HG03439 (cell line): ENCODE data around the gene IGIP.
A peak's percentile ranks its signal among the peaks of the same experiment; 100 is the strongest.

Experiments
- ATAC-seq: cut with Tn5 transposase; IDR thresholded peaks from one replicate; pipeline ENCODE4 v1.9.1; 2021; ENCODE audit warnings: mild to moderate bottlenecking, moderate library complexity; ENCODE audit not compliant: unreplicated experiment

The IGIP gene

GRCh38 chr5:140125637-140126036 is at the start of gene IGIP:
Gene IGIP, plus strand, starts transcription at chr5:140125937. Its CDS starts 2,540 bp downstream, at chr5:140128477.
- ATAC-seq: no peak

- ATAC-seq: no peak
These were observed 49.6 kb upstream of the IGIP start for GRCh38 chr5:140076142-140076541.

GRCh38 chr5:140076788-140077187 is 48.9 kb upstream of the IGIP start:
- ATAC-seq: no peak

GRCh38 chr5:140083120-140083519 is 42.6 kb upstream of the IGIP start:
- ATAC-seq: no peak

- ATAC-seq: no peak
These were observed 42.1 kb upstream of the IGIP start for GRCh38 chr5:140083650-140084049.

- no peak for ATAC-seq
These were observed 41.2 kb upstream of the IGIP start for GRCh38 chr5:140084541-140084940.

GRCh38 chr5:140090251-140090650 is 35.5 kb upstream of the IGIP start:
- no peak for ATAC-seq

- ATAC-seq: no peak
These were observed 32.6 kb upstream of the IGIP start for GRCh38 chr5:140093179-140093578.

GRCh38 chr5:140093866-140094265 is 31.9 kb upstream of the IGIP start:
- ATAC-seq: no peak

GRCh38 chr5:140094889-140095288 is 30.8 kb upstream of the IGIP start:
- ATAC-seq: no peak

- ATAC-seq: no peak
These were observed 24.6 kb upstream of the IGIP start for GRCh38 chr5:140101179-140101578.

- no peak for ATAC-seq
These were observed 22.6 kb upstream of the IGIP start for GRCh38 chr5:140103154-140103553.

GRCh38 chr5:140104100-140104499 is 21.6 kb upstream of the IGIP start:
- ATAC-seq: no peak

GRCh38 chr5:140106101-140106500 is 19.6 kb upstream of the IGIP start:
- no peak for ATAC-seq

GRCh38 chr5:140106805-140107311 is 18.9 kb upstream of the IGIP start:
- no peak for ATAC-seq

GRCh38 chr5:140107312-140108092 is 18.2 kb upstream of the IGIP start:
- ATAC-seq: peak; percentile 89

GRCh38 chr5:140108093-140109017 is 17.4 kb upstream of the IGIP start:
- ATAC-seq: no peak

- no peak for ATAC-seq
These were observed 16.5 kb upstream of the IGIP start for GRCh38 chr5:140109018-140109758.

- no peak for ATAC-seq
These were observed 15.7 kb upstream of the IGIP start for GRCh38 chr5:140109759-140110645.

- no peak for ATAC-seq
These were observed 15.1 kb upstream of the IGIP start for GRCh38 chr5:140110646-140110957.
